DOHH2 (cell line): ENCODE data around the gene SERP2.

Experiments used
- H3F3A ChIP-seq: fragments of 200-600 bp; sonication (generic), shearing (Covaris generic); 2 replicates; pipeline ENCODE4 v1.6.0; 2016; ENCODE audit warnings: antibody characterized with exemption, mild to moderate bottlenecking; ENCODE audit not compliant: control insufficient read depth, insufficient read depth
- H3K27ac ChIP-seq: fragments of 200-600 bp; sonication (generic); 2 replicates; pipeline ENCODE4 v1.5.1; 2014; ENCODE audit warnings: low read depth, mild to moderate bottlenecking, low read length, moderate library complexity
- H3K27me3 ChIP-seq: fragments of 200-600 bp; sonication (generic); 2 replicates; pipeline ENCODE4 v1.6.1; 2014; ENCODE audit warnings: mild to moderate bottlenecking, low read length, mixed read lengths; ENCODE audit not compliant: control insufficient read depth
- H3K36me3 ChIP-seq: fragments of 200-600 bp; sonication (generic); 2 replicates; pipeline ENCODE4 v1.6.1; 2014; ENCODE audit warnings: mild to moderate bottlenecking, low read length, moderate library complexity, mixed read lengths; ENCODE audit not compliant: control insufficient read depth
- H3K4me1 ChIP-seq: fragments of 200-600 bp; sonication (generic); 2 replicates; pipeline ENCODE4 v1.6.1; 2014; ENCODE audit warnings: mild to moderate bottlenecking, low read length, mixed read lengths; ENCODE audit not compliant: control insufficient read depth
- H3K4me2 ChIP-seq: fragments of 200-600 bp; sonication (generic); 2 replicates; pipeline ENCODE4 v1.6.0; 2014; ENCODE audit warnings: mild to moderate bottlenecking, low read length, moderate library complexity
- H3K4me3 ChIP-seq: fragments of 200-600 bp; sonication (generic); 2 replicates; pipeline ENCODE4 v1.5.1; 2014; ENCODE audit warnings: mild to moderate bottlenecking, low read length, mixed read lengths
- H3K79me2 ChIP-seq: fragments of 200-600 bp; sonication (generic); 2 replicates; pipeline ENCODE4 v1.6.1; 2014; ENCODE audit warnings: mild to moderate bottlenecking, low read length, mixed read lengths; ENCODE audit not compliant: control insufficient read depth
- H3K9me2 ChIP-seq: fragments of 200-600 bp; sonication (generic); replicated peaks from 2 replicates; pipeline ENCODE4 v1.6.1; 2014; ENCODE audit warnings: mild to moderate bottlenecking, low read length, mixed read lengths; ENCODE audit not compliant: control insufficient read depth
- H3K9me3 ChIP-seq: fragments of 200-600 bp; sonication (generic); 2 replicates; pipeline ENCODE4 v1.6.1; 2014; ENCODE audit warnings: antibody characterized with exemption, low read length, mixed read lengths; ENCODE audit not compliant: control insufficient read depth, insufficient read depth
- H4K20me1 ChIP-seq: fragments of 200-600 bp; sonication (generic); 2 replicates; pipeline ENCODE4 v1.6.0; 2014; ENCODE audit warnings: low read depth, mild to moderate bottlenecking, antibody characterized with exemption, low read length, moderate library complexity; ENCODE audit not compliant: control insufficient read depth, insufficient read depth
- CTCF ChIP-seq: fragments of 200-600 bp; sonication (generic); IDR thresholded peaks from one replicate; pipeline ENCODE4 v1.5.1; 2014; ENCODE audit warnings: antibody characterized with exemption, mild to moderate bottlenecking, low read depth, low read length; ENCODE audit not compliant: poor library complexity, severe bottlenecking
- EZH2phosphoT487 ChIP-seq: fragments of 200-600 bp; sonication (generic); IDR thresholded peaks from 2 replicates; pipeline ENCODE4 v1.6.1; 2017; ENCODE audit warnings: borderline replicate concordance, mild to moderate bottlenecking, antibody characterized with exemption, low read length, moderate library complexity, mixed read lengths

SERP2 gene

DNA sequence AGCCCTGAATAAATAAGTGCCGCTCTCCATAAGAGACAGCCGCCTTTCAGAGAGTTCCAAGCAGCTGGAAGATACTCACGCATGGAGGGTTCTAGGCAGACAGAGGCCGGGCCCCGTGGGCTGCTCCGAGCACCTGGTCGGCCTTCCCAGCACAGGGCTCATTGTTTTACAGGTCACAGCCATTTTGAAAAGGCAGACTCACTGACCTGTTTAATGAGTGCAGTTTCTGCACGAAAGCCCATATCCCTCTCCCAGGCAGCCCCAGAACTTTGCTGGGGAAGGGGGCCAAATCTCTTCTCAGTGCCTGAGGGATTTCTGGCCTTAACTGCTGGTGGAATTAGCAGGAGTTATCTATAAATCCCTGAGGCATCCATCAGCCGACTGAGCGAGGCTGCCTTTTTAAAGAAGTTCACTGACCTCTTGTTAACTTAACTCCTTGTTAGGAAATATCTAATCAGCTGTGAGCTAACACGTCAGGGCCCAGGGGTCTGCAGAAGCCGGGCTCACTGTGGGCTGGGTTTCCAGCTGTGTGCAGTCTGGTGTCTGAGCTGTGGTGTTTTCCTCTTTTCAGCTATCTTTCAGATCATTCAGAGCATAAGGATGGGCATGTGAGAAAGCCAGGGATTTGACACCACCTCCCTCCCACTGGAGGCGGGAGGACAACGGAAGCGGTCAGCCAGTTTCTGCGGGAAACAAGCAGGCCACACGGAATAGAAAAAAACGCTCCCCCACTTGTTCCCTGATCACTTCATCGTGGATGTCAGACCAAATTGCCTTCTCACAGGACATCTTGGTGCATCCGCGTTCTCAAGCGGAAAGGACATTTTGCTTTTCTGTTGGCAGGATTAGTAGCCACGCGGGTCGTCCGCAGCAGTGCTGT is 23.3 kb downstream of the SERP2 start:
- Histone ChIP-seq H3K27ac (no peak overlapping the region), H3K4me1 (peaks cover 5% of the 10 kb centered on the region), H3K4me3 (no peak overlapping the region), H3F3A (no peaks in the 10 kb centered on the region), H3K9me3 (no peaks in the 10 kb centered on the region), H4K20me1 (no peaks in the 10 kb centered on the region), H3K4me2 (no peak overlapping the region), H3K36me3 (no peaks in the 10 kb centered on the region), H3K9me2 (no peaks in the 10 kb centered on the region), H3K27me3 (no peaks in the 10 kb centered on the region), H3K79me2 (no peaks in the 10 kb centered on the region)
- TF ChIP-seq CTCF (no peak), EZH2phosphoT487 (no peak)

- Histone ChIP-seq H3K4me2 (no peak overlapping the region), H3K36me3 (no peaks in the 10 kb centered on the region), H4K20me1 (no peaks in the 10 kb centered on the region), H3K27me3 (no peaks in the 10 kb centered on the region), H3K9me3 (no peaks in the 10 kb centered on the region), H3F3A (no peaks in the 10 kb centered on the region), H3K4me1 (peaks cover 9% of the 10 kb centered on the region), H3K9me2 (no peaks in the 10 kb centered on the region), H3K27ac (no peak overlapping the region), H3K4me3 (no peak overlapping the region), H3K79me2 (no peaks in the 10 kb centered on the region)
- no peak for TF ChIP-seq CTCF
- TF ChIP-seq EZH2phosphoT487 = no peak
Measured at GRCh38 chr13:44397766-44398223, 24.2 kb downstream of the SERP2 start.

DNA sequence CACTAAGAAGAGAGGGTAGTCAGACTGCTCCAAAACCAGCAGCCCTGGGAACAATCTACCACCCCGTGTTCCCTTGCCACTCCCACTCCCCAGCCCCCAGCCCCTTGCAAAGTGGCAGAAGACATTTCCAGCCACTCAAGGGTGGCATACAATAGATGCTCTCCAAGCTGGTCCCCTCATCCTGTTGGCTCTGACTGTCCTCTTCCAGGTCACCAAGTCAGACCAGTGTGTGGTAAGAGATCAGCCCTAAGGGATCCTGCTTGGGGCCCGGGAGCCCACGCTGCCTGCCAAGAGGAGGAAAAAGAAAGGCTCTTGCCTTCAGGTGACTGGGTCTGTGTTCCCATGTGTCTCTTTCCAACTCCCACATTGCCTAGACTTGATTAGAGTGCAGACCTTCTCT is 25.0 kb downstream of the SERP2 start:
- H3K79me2 ChIP-seq = no peaks in the 10 kb centered on the region
- no peak overlapping the region for H3K4me3 ChIP-seq
- no peaks in the 10 kb centered on the region for H3K9me3 ChIP-seq
- H4K20me1 ChIP-seq = no peaks in the 10 kb centered on the region
- H3K4me1 ChIP-seq = peaks cover 12% of the 10 kb centered on the region
- H3K27ac ChIP-seq = no peak overlapping the region
- H3K36me3 ChIP-seq = no peaks in the 10 kb centered on the region
- no peak overlapping the region for H3K4me2 ChIP-seq
- no peaks in the 10 kb centered on the region for H3K27me3 ChIP-seq
- H3F3A ChIP-seq = no peaks in the 10 kb centered on the region
- TF ChIP-seq EZH2phosphoT487 (no peak), CTCF (no peak)
- H3K9me2 ChIP-seq = no peaks in the 10 kb centered on the region
